Tibial artery (tissue), 4 donors: ENCODE results near the gene NANOS2.

Source experiments
- DNase-seq, 2 donors: peaks; one replicate each; pipeline ENCODE4 v3.0.0-alpha.2; 2019
- H3K27ac ChIP-seq, 2 donors: fragments of 200-600 bp; sonication (generic) in 1 of 2; 1 replicate in 1 of 2; 2 replicates in 1 of 2; pipeline ENCODE4 v1.5.1; 2018 to 2019; ENCODE audit warnings: mild to moderate bottlenecking in 1 of 2
- H3K27me3 ChIP-seq, 2 donors: fragments of 200-600 bp; sonication (generic) in 1 of 2; one replicate each; pipeline versions ENCODE4 v1.5.1 to v1.6.0; 2016 to 2019
- H3K36me3 ChIP-seq, 3 donors: fragments of 200-600 bp; sonication (generic) in 2 of 3; one replicate each; pipeline ENCODE4 v1.5.1; 2016 to 2019; ENCODE audit warnings: mild to moderate bottlenecking in 2 of 3
- H3K4me1 ChIP-seq, 4 donors: fragments of 200-600 bp; sonication (generic) in 2 of 4; 1 replicate in 3 of 4; 2 replicates in 1 of 4; pipeline ENCODE4 v1.5.1; 2016 to 2019
- H3K4me3 ChIP-seq, 2 donors: fragments of 200-600 bp; sonication (generic) in 1 of 2; 1 replicate in 1 of 2; 2 replicates in 1 of 2; pipeline ENCODE4 v1.5.1; 2018 to 2019; ENCODE audit warnings: mild to moderate bottlenecking in 2 of 2
- H3K9me3 ChIP-seq, 3 donors: fragments of 200-600 bp; sonication (generic) in 1 of 3; one replicate each; pipeline ENCODE4 v1.5.1; 2016 to 2019
- CTCF ChIP-seq, 2 experiments: fragments of 200-600 bp in 1 of 2; fragments of 450-650 bp in 1 of 2; IDR thresholded peaks; one replicate each; pipeline ENCODE4 v1.5.1; 2017 to 2019; ENCODE audit warnings: antibody characterized with exemption in 2 of 2, mild to moderate bottlenecking in 1 of 2, moderate library complexity in 1 of 2
- intact Hi-C: fragments of 100-400 bp; cut with DNase I; formaldehyde crosslinking; loops from one replicate; pipeline ENCODE4 v1.15.0; 2023; ENCODE audit warnings: low total_unique reads

NANOS2 gene

GRCh38 chr19:45905011-45905410 is 9.6 kb downstream of the NANOS2 start:
- intact Hi-C loops = no loop called here
- Histone ChIP-seq H3K27ac (no peak overlapping the region), H3K4me1 (peaks cover 0 to 23% (median 14%) of the 10 kb centered on the region in 4 donors), H3K36me3 (no peaks in the 10 kb centered on the region), H3K27me3 (peaks cover 0 to 2% of the 10 kb centered on the region in 2 donors), H3K4me3 (no peak overlapping the region), H3K9me3 (no peaks in the 10 kb centered on the region)
- no peak for TF ChIP-seq CTCF (IDR thresholded peaks at IDR 0.05)
- DNase-seq = no peak

- peak; percentile 95 to 99 for DNase-seq
- Histone ChIP-seq H3K36me3 (peaks cover 6 to 19% (median 17%) of the 10 kb centered on the region in 3 donors), H3K4me3 (peak overlapping the region; percentile 70 to 78), H3K27ac (peak overlapping the region; percentile 71 to 76), H3K9me3 (no peaks in the 10 kb centered on the region), H3K4me1 (peaks cover 0 to 25% (median 14%) of the 10 kb centered on the region in 4 donors), H3K27me3 (no peaks in the 10 kb centered on the region)
- intact Hi-C loops = no loop called here
- peak in 1 of 2 experiments; percentile 20 for TF ChIP-seq CTCF (IDR thresholded peaks at IDR 0.05)
Observed at GRCh38 chr19:45902651-45903625, 11.6 kb downstream of the NANOS2 start.

DNA sequence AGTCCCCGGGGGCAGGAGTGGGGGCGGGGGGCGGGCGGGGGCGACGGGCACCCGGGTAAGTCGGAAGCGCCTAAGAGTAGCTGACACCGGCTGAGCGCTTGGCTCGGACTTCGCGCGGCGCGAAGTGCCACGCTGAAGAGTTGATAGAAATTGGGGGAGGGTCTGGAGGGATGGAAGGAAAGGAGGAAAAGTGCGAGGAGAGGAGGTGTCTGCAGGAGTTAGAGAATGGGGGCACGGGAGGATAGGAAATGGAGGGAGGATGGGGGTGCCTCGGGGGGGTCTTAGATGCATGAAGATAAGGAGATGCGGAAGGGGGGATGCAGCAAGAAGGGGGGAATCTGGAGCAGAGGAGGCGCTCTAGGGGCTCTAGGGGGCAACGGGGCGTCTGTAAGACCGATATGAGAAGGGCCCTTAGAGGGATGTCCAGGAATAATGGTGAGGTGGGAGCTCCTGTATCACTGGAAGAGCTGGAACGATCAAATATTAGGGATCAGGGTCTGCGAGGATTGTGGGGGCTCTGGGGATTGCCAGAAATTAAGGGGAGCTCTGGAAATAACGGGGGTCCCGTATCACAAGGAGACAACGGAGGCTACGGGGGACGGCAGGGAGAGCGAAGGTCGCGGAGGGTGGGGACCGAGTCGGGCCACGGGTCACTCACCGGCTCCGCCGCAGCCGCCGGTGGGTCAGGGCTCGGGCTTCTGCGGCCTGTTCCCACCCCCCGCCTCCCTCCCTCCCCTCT is 12.5 kb downstream of the NANOS2 start, which contains the start of gene MYPOP:
MYPOP (minus strand) TSS at position 702 of the 739 bp plus-strand sequence. CDS start 840 bp downstream, outside the sequence.
- Histone ChIP-seq H3K4me3 (peak within 1 kb of the TSS; percentile 70 to 78), H3K36me3 (peaks cover 6 to 26% (median 21%) of the 10 kb centered on the region in 3 donors), H3K27me3 (no peaks in the 10 kb centered on the region), H3K4me1 (peaks cover 0 to 25% (median 14%) of the 10 kb centered on the region in 4 donors), H3K27ac (peak within 1 kb of the TSS; percentile 71 to 76), H3K9me3 (no peaks in the 10 kb centered on the region)
- intact Hi-C loops = no loop called here
- no peak for TF ChIP-seq CTCF (IDR thresholded peaks at IDR 0.05)
- DNase-seq = no peak

DNA sequence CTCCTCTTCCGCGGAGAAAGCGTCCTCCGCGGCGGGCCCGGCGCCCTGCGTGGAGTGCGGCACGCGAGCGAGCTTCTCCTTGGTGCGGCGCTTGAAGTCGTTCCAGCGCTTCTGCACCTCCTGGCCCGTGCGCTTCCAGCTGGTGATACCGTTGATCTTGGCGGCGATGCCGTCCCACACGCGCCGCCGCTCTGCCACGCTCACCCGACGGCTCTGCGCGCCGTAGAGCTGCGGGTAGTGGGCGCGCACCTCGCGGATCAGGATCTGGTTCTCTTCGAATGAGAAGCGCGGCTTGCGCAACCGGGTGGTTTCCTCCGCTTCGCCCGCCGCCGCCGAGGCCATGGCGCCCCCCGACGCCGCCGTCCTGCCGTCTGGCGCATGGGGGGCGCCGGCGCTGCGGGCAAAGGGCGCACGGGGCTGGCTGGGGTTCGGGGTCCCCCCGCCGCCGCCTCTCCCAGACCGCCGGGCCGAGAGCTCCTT is 13.1 kb downstream of the NANOS2 start:
- no peak for TF ChIP-seq CTCF (IDR thresholded peaks at IDR 0.05)
- H3K4me3 ChIP-seq = peak overlapping the region; percentile 70 to 78

GRCh38 chr19:45900738-45901431 is 13.7 kb downstream of the NANOS2 start:
- DNase-seq = no peak
- Histone ChIP-seq H3K27me3 (no peaks in the 10 kb centered on the region), H3K4me1 (peaks cover 0 to 25% (median 14%) of the 10 kb centered on the region in 4 donors), H3K27ac (peak overlapping the region; percentile 71 to 76), H3K4me3 (peak overlapping the region; percentile 70 to 78), H3K9me3 (no peaks in the 10 kb centered on the region), H3K36me3 (peaks cover 6 to 34% (median 21%) of the 10 kb centered on the region in 3 donors)
- no peak for TF ChIP-seq CTCF (IDR thresholded peaks at IDR 0.05)
- intact Hi-C loops = no loop called here

More for the DNA sequence above, 13.1 kb downstream of the NANOS2 start:
- Histone ChIP-seq H3K27ac (peak overlapping the region; percentile 71 to 76), H3K9me3 (no peaks in the 10 kb centered on the region), H3K36me3 (peaks cover 6 to 29% (median 21%) of the 10 kb centered on the region in 3 donors), H3K4me1 (peaks cover 0 to 25% (median 14%) of the 10 kb centered on the region in 4 donors), H3K27me3 (no peaks in the 10 kb centered on the region)
- peak in 1 of 2 donors; percentile 33 for DNase-seq
- intact Hi-C loops = no loop called here
